Ramos (cell line): ENCODE data around the gene ACMSD.
"Not testable (repeated sequence)": the region's sequence is repeated elsewhere in the genome, so short reads cannot be mapped to it uniquely, and the experiment has no call there.

Experiments
- in situ Hi-C: fragments of 300-500 bp; cut with MboI; formaldehyde crosslinking; loops from one replicate; pipeline ENCODE4 v1.14.3; 2022; ENCODE audit warnings: low sequenced_read_pairs; ENCODE audit not compliant: unreplicated experiment

The ACMSD gene

DNA sequence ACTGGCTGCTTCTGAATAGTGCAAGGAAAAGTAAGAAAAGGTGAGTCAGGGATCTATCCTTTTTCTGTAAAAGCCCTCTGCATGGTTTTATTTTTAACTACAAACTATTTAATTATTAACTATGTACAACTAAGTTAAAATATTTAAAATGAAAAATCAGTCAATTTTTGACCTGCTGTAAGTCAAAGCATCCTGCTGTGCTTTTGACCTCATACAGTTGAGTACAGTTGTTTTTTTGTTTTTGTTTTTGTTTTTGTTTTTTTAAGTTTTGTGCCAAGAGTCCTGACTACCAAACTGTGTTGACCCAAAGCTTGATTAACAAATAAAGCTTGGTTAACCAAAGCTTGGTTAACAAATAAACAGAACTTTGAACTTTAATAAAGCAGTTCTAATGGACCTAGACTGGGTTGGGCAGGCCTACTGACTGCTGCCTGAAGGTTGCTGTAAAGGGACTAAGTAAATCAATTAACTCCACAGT, at the start of gene ACMSD:
Gene ACMSD (plus strand): TSS at position 474 of the 478 bp plus-strand sequence. CDS start 67 bp downstream, outside the sequence.
- in situ Hi-C loops, result no loop called here

GRCh38 chr2:134790487-134790886, 47.9 kb upstream of the ACMSD start:
- in situ Hi-C loops, result no loop called here

DNA sequence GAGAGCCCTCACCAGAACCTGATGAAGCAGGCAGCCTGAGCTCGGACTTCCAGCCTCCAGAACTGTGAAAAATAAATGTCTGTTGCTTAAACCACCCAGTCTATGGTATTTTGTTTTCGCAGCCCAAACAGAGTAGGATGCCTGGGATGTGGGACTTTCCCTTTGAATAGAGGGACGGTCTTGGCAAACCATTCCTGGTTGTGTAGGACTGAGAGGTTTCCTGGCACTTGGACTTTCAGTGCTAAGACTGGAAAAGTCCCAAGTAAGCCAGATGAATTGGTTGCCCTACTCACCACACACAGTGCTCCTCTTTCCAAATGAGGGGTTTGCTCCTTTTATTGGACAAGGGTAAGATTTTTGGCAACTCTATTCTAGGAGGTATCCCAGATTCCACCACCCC, 46.8 kb upstream of the ACMSD start:
- in situ Hi-C loops, result no loop called here

GRCh38 chr2:134792186-134792585, 46.2 kb upstream of the ACMSD start:
- in situ Hi-C loops, result no loop called here

DNA sequence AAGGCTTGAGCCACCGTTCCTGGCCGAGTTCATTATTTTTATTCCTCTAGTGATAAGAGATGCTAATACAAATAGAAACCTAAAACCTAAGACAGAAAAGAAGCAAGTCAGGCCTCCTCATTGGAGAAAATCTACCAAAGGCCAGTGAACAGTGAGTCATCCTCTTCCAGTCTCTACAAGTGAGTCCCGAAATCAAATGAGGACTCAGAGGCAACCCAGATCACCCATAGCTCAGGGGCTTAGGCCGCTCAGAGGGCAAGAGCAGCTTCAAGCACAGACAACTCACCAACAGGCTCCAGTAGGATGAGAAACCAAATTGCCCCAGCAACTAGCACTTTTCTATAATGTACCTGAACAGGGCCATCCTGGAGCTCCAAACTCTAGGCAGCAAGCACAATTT, 42.7 kb upstream of the ACMSD start:
- in situ Hi-C loops, result no loop called here

DNA sequence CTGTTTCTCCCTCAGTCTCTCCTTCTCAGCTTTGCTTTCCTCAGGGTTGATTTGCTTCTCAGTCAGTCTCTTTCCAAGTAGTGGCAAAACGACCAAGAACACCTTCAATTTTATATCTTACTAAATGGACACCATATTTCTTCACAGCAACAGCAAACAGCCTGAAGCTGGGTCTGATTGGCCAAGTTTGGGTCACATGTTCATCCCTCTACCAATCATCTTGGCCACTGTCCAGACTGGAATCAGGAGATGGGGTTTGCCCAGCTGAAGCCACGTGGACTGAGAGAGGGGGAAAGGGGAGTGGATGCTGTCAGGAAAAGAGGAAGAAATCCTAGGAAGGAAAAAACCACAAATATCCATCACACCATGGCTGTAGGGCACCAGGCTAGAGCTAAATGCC, 42.0 kb upstream of the ACMSD start:
- in situ Hi-C loops, result no loop called here

GRCh38 chr2:134799936-134800335, 38.5 kb upstream of the ACMSD start:
- in situ Hi-C loops, result no loop called here

GRCh38 chr2:134800341-134800740, 38.1 kb upstream of the ACMSD start:
- in situ Hi-C loops, result no loop called here

- in situ Hi-C loops, result not testable (repeated sequence)
Measured at GRCh38 chr2:134803609-134804405, 34.6 kb upstream of the ACMSD start.

- in situ Hi-C loops, result no loop called here
Measured at GRCh38 chr2:134815741-134816140, 22.7 kb upstream of the ACMSD start.

- in situ Hi-C loops, result no loop called here
Measured at GRCh38 chr2:134818321-134818720, 20.1 kb upstream of the ACMSD start.

- in situ Hi-C loops, result no loop called here
Measured at GRCh38 chr2:134819334-134819733, 19.1 kb upstream of the ACMSD start.

- in situ Hi-C loops, result no loop called here
Measured at GRCh38 chr2:134823431-134823830, 15.0 kb upstream of the ACMSD start.

DNA sequence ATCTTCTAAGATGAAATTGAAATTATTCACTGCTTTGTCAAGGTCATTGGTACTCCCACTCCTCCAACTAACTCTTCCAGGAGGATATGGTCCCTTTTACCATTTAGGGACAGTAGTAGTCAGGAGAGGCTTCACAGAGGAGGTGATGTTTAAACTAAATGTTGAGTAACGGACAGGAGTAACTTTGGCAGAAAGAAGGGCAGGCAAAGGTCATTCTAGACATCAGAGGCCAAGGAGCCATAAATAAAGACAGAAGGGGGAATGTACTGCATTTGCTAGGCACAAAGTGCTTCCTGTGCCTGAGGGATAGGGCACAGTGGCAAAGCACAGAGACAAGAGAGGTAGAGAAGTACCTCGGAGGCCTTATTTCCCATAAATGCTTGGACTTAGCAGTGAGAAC, 14.6 kb upstream of the ACMSD start:
- in situ Hi-C loops, result no loop called here

GRCh38 chr2:134825716-134826115, 12.7 kb upstream of the ACMSD start:
- in situ Hi-C loops, result not testable (repeated sequence)

GRCh38 chr2:134835471-134835870, 2.9 kb upstream of the ACMSD start:
- in situ Hi-C loops, result no loop called here

DNA sequence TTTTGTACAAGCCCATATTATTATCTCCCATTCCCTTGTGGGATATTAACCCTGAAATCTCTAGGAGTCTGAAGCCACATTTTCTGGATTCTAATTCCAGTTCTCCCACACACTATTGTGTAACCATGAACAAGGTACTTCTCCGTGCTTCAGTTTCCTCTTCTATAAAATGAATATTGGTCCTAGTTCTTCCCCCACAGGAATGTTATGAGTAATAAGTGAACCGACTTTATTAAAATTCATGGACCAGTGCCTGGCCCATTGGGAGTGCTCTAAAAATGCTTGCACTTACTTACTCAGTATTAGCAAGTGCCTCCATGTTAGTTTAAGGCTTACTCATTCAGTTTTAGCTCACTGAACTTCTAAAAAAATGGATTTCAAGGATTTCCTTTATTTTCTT, 1.4 kb upstream of the ACMSD start:
- in situ Hi-C loops, result no loop called here

DNA sequence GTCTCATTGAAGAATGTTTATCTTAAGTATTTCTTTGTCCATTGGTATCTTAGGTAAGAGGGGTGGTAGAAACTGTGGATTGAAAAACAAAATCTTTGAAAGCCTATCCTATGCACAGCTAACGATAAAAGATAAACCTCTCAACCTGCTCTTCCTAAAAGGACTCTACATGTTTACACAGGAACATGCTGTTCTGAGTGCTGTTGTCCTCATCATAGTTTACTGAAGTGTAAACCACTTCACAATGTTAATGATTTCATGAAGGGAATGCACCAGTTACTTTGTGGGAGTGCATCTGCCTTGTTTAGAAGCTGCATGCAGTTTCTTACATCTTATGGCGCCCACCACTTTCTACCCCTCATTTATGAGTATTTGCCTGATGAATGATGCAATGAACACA, 1.2 kb downstream of the ACMSD start:
- in situ Hi-C loops, result no loop called here

DNA sequence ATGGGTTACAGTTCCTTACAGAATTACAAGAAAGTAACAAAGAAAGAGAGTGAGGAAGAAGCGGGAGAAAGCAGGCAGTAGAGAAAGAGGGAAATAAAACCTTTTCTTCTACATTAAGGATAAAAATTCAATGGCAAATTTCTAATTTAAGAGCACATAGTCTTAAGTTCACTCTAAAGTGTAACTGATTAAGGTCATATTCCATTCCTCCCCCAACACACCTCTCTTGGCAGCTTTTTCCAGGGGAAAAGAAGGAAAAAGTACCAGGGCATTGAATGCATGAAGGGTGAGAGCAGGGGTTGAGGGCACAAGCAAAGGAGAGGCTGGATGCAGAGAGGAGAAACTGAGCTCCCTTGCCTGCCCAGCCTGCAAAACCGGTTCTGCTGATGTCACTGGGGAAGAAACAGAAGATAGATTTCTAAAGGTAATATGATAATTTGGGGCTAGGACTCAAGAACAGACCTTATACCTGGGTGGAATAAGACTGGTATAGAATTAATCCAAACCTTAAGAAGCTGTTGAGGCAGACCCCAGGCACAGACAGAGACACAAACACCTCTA, 4.6 kb downstream of the ACMSD start:
- in situ Hi-C loops, result no loop called here

DNA sequence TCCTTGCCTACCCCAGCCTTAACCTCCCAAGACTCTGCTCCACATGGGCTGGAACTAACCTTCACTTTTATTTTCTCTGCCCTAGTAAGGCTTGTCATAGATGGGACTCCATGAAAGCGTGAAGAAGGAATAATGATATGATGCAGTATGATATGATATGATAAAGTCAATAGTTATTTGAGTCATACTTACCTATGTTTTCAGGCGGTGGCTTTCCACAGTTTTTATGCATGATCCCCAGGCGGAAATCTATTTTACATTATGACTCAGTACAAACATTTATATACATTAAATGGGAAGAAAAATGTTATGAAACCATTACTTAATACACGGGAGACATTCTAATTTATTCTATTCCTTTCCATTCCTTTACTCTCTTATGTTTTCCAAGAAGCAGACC, 5.6 kb downstream of the ACMSD start:
- in situ Hi-C loops, result no loop called here

- in situ Hi-C loops, result no loop called here
Measured at GRCh38 chr2:134845028-134845427, 6.6 kb downstream of the ACMSD start.

DNA sequence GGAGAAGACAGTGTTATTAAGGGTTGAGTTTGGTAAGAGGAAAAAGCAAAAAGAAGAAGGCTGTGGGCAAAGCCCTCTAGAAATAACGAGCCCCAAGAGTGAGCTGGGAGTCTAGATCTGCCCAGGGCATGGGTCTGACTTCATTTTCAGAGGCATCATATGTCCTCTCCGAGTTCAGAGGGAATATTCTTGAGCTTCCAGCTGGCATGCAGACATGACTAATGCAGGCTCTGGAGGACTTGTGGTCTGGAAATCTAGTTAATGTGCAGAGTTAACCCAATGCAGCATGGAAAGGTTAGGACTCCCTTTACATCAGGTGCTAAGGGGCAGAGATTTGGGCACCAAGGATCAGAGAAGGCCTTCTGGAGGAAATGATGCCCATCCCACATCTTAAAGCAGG, 7.3 kb downstream of the ACMSD start:
- in situ Hi-C loops, result no loop called here
